Measurements from ENCODE around the gene NKX6-1. TPM values are rescaled to one million over a fixed set of nuclear protein-coding genes. Genes with fewer than 3 reads are reported as not detected.

NKX6-1 gene
- total RNA-seq, 2 experiments from 2014 or later: not detected

DNA sequence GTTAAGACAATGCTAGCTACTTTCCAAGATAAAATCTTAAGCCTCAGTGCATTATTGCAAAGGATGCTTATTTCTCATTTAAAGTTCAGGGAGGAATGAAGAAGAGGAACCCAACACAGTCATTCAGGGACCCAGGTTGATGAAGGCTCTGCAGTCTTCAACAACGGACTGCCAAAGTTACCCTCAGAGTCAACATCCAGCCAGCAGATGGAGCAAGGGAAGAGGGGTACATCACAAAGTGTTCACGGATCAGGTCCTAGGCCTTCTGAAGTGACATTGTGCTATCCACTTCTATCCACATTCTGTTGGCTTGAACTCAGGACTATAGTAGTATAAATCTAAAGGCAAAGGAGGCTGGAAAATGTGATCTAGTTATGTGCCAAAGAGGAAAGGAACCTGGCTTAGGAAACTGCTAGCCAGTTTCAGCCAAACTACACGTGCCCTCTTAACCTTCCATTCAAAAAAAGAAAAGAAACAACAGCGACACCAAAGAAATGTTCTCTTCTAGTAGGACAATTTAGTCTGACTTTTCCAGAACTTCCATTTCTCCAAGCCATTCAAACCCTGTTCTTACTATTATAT is 28.8 kb downstream of the NKX6-1 start:
- DNase-seq: no peak
- Mint-ChIP-seq H3K27ac (no peak overlapping the region), H3K36me3 (no peaks in the 10 kb centered on the region), H3K4me1 (no peaks in the 10 kb centered on the region), H3K4me3 (no peak overlapping the region), H3K9me3 (no peaks in the 10 kb centered on the region), H3K27me3 (peaks cover 22% of the 10 kb centered on the region)

DNA sequence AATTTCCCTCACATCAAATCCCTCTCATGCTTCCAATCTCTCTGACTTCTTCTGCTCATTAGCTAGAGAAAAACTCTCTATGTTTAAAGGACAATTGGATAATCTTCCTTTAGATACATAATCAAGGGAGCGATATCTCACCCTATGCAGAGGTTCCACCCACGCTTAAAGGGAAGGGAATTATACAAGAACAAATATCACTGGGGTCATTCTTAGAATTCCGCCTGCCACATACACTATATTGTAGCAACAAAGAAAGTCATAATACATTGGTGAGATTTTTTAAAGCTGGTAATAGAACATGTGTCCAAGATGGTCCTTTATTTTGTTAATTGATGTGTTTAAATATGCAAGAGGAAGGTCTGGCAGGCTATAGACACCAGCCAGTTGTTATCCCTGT is 31.5 kb downstream of the NKX6-1 start:
- Mint-ChIP-seq H3K27ac (no peak overlapping the region), H3K4me1 (no peaks in the 10 kb centered on the region), H3K9me3 (no peaks in the 10 kb centered on the region), H3K27me3 (peaks cover 4% of the 10 kb centered on the region), H3K4me3 (no peak overlapping the region), H3K36me3 (no peaks in the 10 kb centered on the region)
- no peak for DNase-seq

DNA sequence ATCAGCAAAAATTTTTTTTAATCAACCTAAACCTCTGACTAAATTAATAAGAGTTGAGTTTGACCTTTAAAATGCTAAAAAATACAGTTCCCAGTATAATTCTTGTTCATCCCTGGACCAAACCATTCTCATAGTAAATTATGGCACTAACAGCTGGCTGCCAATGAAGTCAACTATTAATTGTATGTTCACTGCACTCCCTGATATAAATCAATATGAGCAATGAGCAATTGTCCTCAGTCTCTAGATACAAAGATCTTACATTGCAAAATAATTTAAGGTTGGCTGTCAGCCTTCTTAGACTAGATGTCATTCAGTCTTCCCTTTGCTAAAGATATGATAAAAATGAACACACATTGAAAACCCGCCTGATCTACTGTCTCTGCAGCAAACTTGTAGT is 39.3 kb downstream of the NKX6-1 start:
- Mint-ChIP-seq H3K27ac (no peak overlapping the region), H3K4me3 (no peak overlapping the region), H3K27me3 (peaks cover 20% of the 10 kb centered on the region), H3K4me1 (no peaks in the 10 kb centered on the region), H3K36me3 (no peaks in the 10 kb centered on the region), H3K9me3 (no peaks in the 10 kb centered on the region)
- DNase-seq: no peak

DNA sequence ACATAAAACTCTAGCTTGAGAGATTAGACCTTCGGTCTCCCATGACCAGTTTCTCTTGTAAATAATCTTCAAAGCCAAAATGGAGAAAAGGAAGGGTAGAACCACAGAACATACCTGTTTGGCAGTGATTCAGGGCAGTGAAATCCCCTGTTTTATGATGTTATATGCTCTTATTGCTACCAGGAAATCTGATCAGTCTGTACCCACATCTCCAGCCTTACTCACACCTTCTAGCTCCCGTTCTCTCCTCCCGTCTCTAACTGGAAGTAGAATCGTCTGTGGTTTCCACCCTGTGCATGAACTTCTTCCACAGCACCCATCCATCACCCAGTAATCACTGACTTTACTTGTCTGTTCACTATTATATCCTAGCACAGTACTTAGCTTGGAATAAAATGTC is 42.9 kb downstream of the NKX6-1 start:
- H3K9me3 Mint-ChIP-seq: no peaks in the 10 kb centered on the region
- no peak for DNase-seq
- no peak overlapping the region for H3K27ac Mint-ChIP-seq
- no peaks in the 10 kb centered on the region for H3K36me3 Mint-ChIP-seq
- peaks cover 27% of the 10 kb centered on the region for H3K27me3 Mint-ChIP-seq
- H3K4me1 Mint-ChIP-seq: no peaks in the 10 kb centered on the region
- no peak overlapping the region for H3K4me3 Mint-ChIP-seq

DNA sequence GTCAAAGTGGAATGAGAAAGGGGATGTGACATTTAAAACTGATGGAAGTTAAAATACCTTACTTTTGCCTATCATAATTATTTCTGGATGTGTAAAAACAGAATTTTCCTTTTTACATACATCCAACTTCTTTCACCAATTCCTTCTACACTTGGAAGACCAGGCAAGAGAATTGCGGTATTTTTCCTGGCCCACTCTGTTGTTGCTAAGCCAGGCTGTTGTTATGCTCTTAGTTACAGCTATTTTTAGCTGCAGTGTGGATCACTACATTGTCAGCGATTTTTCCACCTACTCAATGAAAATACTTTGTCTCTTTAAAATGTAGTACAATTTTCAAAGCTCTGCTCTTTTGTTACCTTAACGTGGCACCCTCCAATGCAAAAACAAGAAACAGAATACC is 43.4 kb downstream of the NKX6-1 start:
- Mint-ChIP-seq H3K4me3 (no peak overlapping the region), H3K27ac (no peak overlapping the region), H3K9me3 (no peaks in the 10 kb centered on the region), H3K27me3 (peaks cover 23% of the 10 kb centered on the region), H3K4me1 (no peaks in the 10 kb centered on the region), H3K36me3 (no peaks in the 10 kb centered on the region)
- no peak for DNase-seq

DNA sequence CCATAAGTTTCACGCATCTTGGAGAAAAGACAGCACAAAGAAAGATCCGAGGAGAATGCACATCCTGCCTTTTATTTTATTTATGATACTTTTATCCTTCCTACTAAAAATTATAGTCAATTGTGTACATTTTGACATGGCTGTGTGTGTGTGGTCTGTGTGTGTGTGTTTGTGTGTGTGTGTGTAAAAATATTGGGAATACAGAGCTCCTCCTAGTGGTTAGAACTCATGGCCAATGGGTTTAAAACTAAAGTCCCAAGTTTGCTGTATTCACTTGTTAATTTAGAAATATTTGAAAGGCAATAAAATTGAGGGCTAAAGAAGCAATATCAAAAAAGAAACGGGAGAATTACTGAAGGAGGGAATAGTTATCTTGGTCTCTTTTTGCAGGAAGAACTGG is 47.5 kb downstream of the NKX6-1 start:
- Mint-ChIP-seq H3K4me3 (no peak overlapping the region), H3K9me3 (no peaks in the 10 kb centered on the region), H3K36me3 (no peaks in the 10 kb centered on the region), H3K27me3 (peaks cover 24% of the 10 kb centered on the region), H3K27ac (no peak overlapping the region), H3K4me1 (no peaks in the 10 kb centered on the region)
- no peak for DNase-seq

DNA sequence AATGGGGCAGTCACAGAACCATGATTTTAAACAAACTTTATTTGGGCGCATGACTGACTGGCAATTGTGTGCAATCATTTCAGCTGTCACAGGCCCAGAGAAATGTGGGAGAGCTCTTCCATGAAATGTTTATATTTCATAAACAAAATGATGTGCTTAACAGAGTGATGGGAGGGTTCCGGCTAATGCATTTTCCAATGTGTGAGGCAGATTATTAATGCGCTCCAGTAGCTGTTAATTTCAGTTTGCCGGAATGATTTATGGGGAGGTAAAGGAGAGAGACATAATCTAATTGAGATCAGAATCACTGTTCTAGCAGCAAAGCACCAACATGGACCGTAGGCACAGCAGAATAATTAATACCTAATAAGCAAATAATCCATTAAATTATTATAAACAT is 55.6 kb downstream of the NKX6-1 start:
- Mint-ChIP-seq H3K27ac (no peak overlapping the region), H3K36me3 (no peaks in the 10 kb centered on the region), H3K27me3 (peaks cover 14% of the 10 kb centered on the region), H3K9me3 (no peaks in the 10 kb centered on the region), H3K4me1 (no peaks in the 10 kb centered on the region), H3K4me3 (no peak overlapping the region)
- DNase-seq: no peak

DNA sequence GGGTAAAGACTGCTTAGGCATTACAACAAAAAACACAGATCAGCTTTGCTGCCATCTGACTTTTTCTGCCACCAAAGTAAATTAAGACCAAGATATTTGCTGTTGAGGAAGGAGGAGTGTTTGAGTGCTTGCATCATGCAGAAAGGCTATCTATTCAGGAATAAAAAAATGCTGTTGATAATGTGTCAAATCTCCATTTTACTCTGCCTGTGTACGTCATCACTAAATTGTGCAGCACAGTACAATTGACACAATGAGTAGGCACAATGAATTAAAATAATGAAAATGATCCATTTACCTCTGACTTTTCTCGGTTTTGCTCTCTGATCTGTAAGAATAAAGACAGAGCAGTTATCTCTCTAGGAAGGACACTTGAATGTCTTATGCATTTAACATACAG is 56.3 kb downstream of the NKX6-1 start:
- no peak for DNase-seq
- Mint-ChIP-seq H3K36me3 (no peaks in the 10 kb centered on the region), H3K4me3 (no peak overlapping the region)

More for the DNA sequence above, 56.3 kb downstream of the NKX6-1 start:
- Mint-ChIP-seq H3K27ac (no peak overlapping the region), H3K27me3 (peaks cover 14% of the 10 kb centered on the region), H3K4me1 (no peaks in the 10 kb centered on the region), H3K9me3 (no peaks in the 10 kb centered on the region)

Other genes with a start within 250 kb of the NKX6-1 start
- gene CDS1, start 83.8 kb upstream of the NKX6-1 start, total RNA-seq: under 1 TPM; 0.12 to 0.30 TPM